ENCODE data around the gene MKRN2OS.

Gene MKRN2OS

DNA sequence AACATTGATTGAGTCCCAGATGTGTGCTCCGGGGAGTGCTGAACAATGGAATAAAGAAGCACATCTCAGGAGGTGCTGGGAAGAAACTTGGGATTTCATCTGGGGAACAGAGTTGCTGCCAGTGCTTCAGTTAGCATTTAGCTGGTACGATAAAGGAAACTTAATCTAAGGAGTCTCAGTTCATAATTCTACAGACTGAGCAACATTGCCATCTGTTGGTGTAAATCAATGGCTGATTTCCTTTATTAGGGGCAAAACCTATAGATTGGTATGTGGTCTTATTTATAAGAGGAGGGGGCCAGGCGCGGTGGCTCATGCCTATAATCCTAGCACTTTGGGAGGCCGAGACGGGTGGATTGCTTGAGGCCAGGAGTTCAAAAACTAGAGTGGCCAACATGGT lies 8.9 kb downstream of the MKRN2OS start:
- no peaks in the 10 kb centered on the region for H3K4me1 ChIP-seq (ENCODE audit: insufficient read depth, poor library complexity, severe bottlenecking)
- H3K9me3 ChIP-seq (ENCODE audit: severe bottlenecking) = no peaks in the 10 kb centered on the region
- H3K36me3 ChIP-seq (ENCODE audit: low read depth) = peaks cover 16% of the 10 kb centered on the region
- DNase-seq (ENCODE audit: low spot score) = no peak
- no peak overlapping the region for H3K27ac ChIP-seq (ENCODE audit: poor library complexity, severe bottlenecking)
- no peak for ATAC-seq (ENCODE audit: low read depth)
- no peak overlapping the region for H3K4me3 ChIP-seq (ENCODE audit: severe bottlenecking)
- TF ChIP-seq, protein P1, sequence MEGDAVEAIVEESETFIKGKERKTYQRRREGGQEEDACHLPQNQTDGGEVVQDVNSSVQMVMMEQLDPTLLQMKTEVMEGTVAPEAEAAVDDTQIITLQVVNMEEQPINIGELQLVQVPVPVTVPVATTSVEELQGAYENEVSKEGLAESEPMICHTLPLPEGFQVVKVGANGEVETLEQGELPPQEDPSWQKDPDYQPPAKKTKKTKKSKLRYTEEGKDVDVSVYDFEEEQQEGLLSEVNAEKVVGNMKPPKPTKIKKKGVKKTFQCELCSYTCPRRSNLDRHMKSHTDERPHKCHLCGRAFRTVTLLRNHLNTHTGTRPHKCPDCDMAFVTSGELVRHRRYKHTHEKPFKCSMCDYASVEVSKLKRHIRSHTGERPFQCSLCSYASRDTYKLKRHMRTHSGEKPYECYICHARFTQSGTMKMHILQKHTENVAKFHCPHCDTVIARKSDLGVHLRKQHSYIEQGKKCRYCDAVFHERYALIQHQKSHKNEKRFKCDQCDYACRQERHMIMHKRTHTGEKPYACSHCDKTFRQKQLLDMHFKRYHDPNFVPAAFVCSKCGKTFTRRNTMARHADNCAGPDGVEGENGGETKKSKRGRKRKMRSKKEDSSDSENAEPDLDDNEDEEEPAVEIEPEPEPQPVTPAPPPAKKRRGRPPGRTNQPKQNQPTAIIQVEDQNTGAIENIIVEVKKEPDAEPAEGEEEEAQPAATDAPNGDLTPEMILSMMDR (IDR thresholded peaks at IDR 0.05; ENCODE audit: poor library complexity, severe bottlenecking) = peak; percentile 38
- H3K27me3 ChIP-seq (ENCODE audit: insufficient read depth, poor library complexity, severe bottlenecking) = no peaks in the 10 kb centered on the region

DNA sequence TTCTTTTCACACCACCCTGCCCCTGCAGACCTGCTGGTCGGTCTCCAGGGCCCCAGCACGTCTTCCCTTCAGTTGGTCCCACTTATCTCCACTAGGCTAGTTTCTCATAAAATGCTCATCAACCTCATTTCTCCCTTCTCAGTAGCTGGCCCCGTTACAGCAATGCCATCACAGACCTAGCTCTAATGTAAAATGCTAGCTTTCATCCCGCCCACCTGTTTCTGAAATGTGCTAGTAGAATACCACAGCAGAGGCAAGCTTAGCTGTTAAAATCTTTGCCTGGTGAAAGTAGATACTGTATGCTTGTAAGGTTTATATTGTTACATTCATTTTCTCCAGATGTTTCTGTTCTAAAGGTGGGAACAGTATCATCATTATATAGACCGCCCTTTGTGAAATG lies 13.1 kb downstream of the MKRN2OS start:
- TF ChIP-seq, protein P1 (IDR thresholded peaks at IDR 0.05; ENCODE audit: poor library complexity, severe bottlenecking) = no peak
- H3K27ac ChIP-seq (ENCODE audit: poor library complexity, severe bottlenecking) = no peak overlapping the region
- no peaks in the 10 kb centered on the region for H3K4me1 ChIP-seq (ENCODE audit: insufficient read depth, poor library complexity, severe bottlenecking)
- peaks cover 37% of the 10 kb centered on the region for H3K36me3 ChIP-seq (ENCODE audit: low read depth)
- H3K4me3 ChIP-seq (ENCODE audit: severe bottlenecking) = no peak overlapping the region
- no peaks in the 10 kb centered on the region for H3K9me3 ChIP-seq (ENCODE audit: severe bottlenecking)
- no peaks in the 10 kb centered on the region for H3K27me3 ChIP-seq (ENCODE audit: insufficient read depth, poor library complexity, severe bottlenecking)
- no peak for DNase-seq (ENCODE audit: low spot score)
- no peak for ATAC-seq (ENCODE audit: low read depth)

DNA sequence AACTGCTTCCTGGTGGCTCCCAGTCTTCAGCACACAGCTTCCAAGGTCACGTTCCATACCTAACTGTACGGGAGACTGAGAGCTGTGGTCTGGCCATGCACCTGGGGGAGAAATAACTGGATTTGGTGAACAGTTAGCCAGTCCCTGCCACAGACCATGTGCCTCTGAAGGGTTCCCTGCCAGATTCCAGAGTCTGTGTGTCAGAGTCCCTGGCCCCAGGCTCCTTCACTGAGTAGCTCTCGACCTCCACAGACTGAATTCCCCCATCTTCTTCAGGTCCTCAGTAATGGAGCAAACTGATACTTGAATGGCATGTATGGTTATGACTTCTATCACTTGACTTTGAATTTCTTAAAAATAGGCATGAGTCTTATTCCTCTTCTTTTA lies 17.5 kb downstream of the MKRN2OS start:
- Histone ChIP-seq H3K4me1 (ENCODE audit: insufficient read depth, poor library complexity, severe bottlenecking) (no peaks in the 10 kb centered on the region), H3K4me3 (ENCODE audit: severe bottlenecking) (no peak overlapping the region), H3K27ac (ENCODE audit: poor library complexity, severe bottlenecking) (no peak overlapping the region), H3K9me3 (ENCODE audit: severe bottlenecking) (no peaks in the 10 kb centered on the region), H3K27me3 (ENCODE audit: insufficient read depth, poor library complexity, severe bottlenecking) (no peaks in the 10 kb centered on the region), H3K36me3 (ENCODE audit: low read depth) (peaks cover 53% of the 10 kb centered on the region)
- no peak for DNase-seq (ENCODE audit: low spot score)
- no peak for ATAC-seq (ENCODE audit: low read depth)
- TF ChIP-seq, protein P1 (IDR thresholded peaks at IDR 0.05; ENCODE audit: poor library complexity, severe bottlenecking) = no peak

DNA sequence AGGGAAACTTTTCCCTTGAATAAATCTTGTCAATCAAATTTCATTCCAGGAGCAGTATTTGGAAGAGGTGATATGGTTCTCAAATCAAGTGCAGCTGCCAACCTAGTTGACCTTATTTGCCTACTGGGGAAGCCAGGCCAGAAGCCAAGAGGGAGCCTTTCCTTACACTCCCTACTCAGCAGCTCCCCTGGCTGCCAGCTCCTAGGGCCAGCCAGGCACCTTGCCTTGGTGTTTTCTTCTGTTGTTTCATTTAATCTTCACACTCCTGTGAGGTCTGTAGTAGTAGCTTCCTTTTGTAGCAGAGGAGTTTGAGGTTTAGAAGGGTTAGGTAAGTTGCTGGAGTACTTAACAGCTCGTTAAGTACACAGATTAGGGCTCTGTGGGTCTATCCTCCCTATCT lies 22.6 kb downstream of the MKRN2OS start:
- DNase-seq (ENCODE audit: low spot score) (no peak), ATAC-seq (ENCODE audit: low read depth) (no peak)
- H3K9me3 ChIP-seq (ENCODE audit: severe bottlenecking) = no peaks in the 10 kb centered on the region
- peaks cover 30% of the 10 kb centered on the region for H3K36me3 ChIP-seq (ENCODE audit: low read depth)
- no peaks in the 10 kb centered on the region for H3K4me1 ChIP-seq (ENCODE audit: insufficient read depth, poor library complexity, severe bottlenecking)
- no peak overlapping the region for H3K4me3 ChIP-seq (ENCODE audit: severe bottlenecking)
- TF ChIP-seq, protein P1 (IDR thresholded peaks at IDR 0.05; ENCODE audit: poor library complexity, severe bottlenecking) = no peak
- H3K27me3 ChIP-seq (ENCODE audit: insufficient read depth, poor library complexity, severe bottlenecking) = no peaks in the 10 kb centered on the region
- H3K27ac ChIP-seq (ENCODE audit: poor library complexity, severe bottlenecking) = no peak overlapping the region

DNA sequence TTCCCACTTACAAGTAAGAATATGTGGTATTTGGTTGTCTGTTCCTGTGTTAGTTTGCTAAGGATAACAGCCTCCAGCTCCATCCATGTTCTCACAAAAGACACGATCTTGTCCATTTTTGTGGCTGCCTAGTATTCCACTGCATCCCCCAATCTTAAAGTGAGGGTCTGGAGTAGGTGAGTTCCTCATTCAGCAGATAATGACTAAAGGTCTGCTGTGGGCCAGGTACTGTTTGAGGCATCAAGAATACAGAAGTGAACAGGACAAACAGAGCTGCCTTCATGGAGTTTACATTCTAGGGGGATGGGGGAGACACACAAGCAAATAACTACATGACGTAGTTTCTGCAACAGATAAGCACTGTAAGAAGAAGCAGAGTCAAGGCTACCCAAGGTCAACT lies 24.3 kb downstream of the MKRN2OS start:
- DNase-seq (ENCODE audit: low spot score) (no peak), ATAC-seq (ENCODE audit: low read depth) (no peak)
- Histone ChIP-seq H3K27me3 (ENCODE audit: insufficient read depth, poor library complexity, severe bottlenecking) (no peaks in the 10 kb centered on the region), H3K4me3 (ENCODE audit: severe bottlenecking) (no peak overlapping the region), H3K36me3 (ENCODE audit: low read depth) (peaks cover 29% of the 10 kb centered on the region), H3K4me1 (ENCODE audit: insufficient read depth, poor library complexity, severe bottlenecking) (no peaks in the 10 kb centered on the region), H3K9me3 (ENCODE audit: severe bottlenecking) (no peaks in the 10 kb centered on the region), H3K27ac (ENCODE audit: poor library complexity, severe bottlenecking) (no peak overlapping the region)
- TF ChIP-seq, protein P1 (IDR thresholded peaks at IDR 0.05; ENCODE audit: poor library complexity, severe bottlenecking) = no peak
